MM.1S (cell line): Measurements from ENCODE around the gene THG1L.

Source experiments
- EZH2 ChIP-seq: fragments of 300-600 bp; sonication (generic); optimal IDR thresholded peaks from 2 replicates; pipeline ENCODE3; 2017; ENCODE audit warnings: low read depth, mild to moderate bottlenecking, antibody characterized with exemption, low read length, mixed read lengths
- TF ChIP-seq, protein P1 (sequence below): fragments of 300-600 bp; sonication (generic); IDR thresholded peaks from 2 replicates; pipeline ENCODE4 v1.5.1; 2016; ENCODE audit warnings: antibody characterized with exemption, low read length, mixed read lengths

- TF ChIP-seq, protein P1, sequence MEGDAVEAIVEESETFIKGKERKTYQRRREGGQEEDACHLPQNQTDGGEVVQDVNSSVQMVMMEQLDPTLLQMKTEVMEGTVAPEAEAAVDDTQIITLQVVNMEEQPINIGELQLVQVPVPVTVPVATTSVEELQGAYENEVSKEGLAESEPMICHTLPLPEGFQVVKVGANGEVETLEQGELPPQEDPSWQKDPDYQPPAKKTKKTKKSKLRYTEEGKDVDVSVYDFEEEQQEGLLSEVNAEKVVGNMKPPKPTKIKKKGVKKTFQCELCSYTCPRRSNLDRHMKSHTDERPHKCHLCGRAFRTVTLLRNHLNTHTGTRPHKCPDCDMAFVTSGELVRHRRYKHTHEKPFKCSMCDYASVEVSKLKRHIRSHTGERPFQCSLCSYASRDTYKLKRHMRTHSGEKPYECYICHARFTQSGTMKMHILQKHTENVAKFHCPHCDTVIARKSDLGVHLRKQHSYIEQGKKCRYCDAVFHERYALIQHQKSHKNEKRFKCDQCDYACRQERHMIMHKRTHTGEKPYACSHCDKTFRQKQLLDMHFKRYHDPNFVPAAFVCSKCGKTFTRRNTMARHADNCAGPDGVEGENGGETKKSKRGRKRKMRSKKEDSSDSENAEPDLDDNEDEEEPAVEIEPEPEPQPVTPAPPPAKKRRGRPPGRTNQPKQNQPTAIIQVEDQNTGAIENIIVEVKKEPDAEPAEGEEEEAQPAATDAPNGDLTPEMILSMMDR, result no peak
- TF ChIP-seq EZH2, result no peak
Observed at GRCh38 chr5:157778121-157778805, 47.0 kb downstream of the THG1L start.
